ENCODE measurements around the gene SEC31B. TPM values are rescaled to one million over a fixed set of nuclear protein-coding genes. Genes with fewer than 3 reads are reported as not detected.

The SEC31B gene
- total and polyA plus RNA-seq, 2 donors, result 10.5 to 70.7 TPM

GRCh38 chr10:100535338-100535714, 15.7 kb upstream of the SEC31B start:
- Histone ChIP-seq H3K4me1 (ENCODE audit: control insufficient read depth in 2 of 2, insufficient read depth in 2 of 2, low read length in 2 of 2) (peaks cover 23 to 26% of the 10 kb centered on the region in 2 donors), H3K4me3 (ENCODE audit: low read length in 2 of 2) (peak overlapping the region; percentile 76 to 81), H3K27me3 (ENCODE audit: control insufficient read depth in 2 of 2, insufficient read depth in 1 of 2, low read length in 1 of 2) (no peaks in the 10 kb centered on the region), H3K9me3 (ENCODE audit: control insufficient read depth in 2 of 2, insufficient read depth in 1 of 2, low read length in 1 of 2) (no peaks in the 10 kb centered on the region), H3K36me3 (ENCODE audit: control insufficient read depth in 2 of 2, insufficient read depth in 2 of 2, low read length in 1 of 2) (peaks cover 15 to 21% of the 10 kb centered on the region in 2 donors), H3K27ac (ENCODE audit: low read depth in 1 of 2, low read length in 1 of 2) (peak overlapping the region in 1 of 2 donors; percentile 36)
- DNase-seq (ENCODE audit: low read depth in 6 of 9, low spot score in 9 of 9), result no peak
- 49% methylated on average over 4 of the region's 4 CpGs for WGBS

- Histone ChIP-seq H3K27ac (ENCODE audit: low read depth in 1 of 2, low read length in 1 of 2) (no peak overlapping the region), H3K36me3 (ENCODE audit: control insufficient read depth in 2 of 2, insufficient read depth in 2 of 2, low read length in 1 of 2) (peaks cover 11 to 15% of the 10 kb centered on the region in 2 donors), H3K9me3 (ENCODE audit: control insufficient read depth in 2 of 2, insufficient read depth in 1 of 2, low read length in 1 of 2) (no peaks in the 10 kb centered on the region), H3K4me1 (ENCODE audit: control insufficient read depth in 2 of 2, insufficient read depth in 2 of 2, low read length in 2 of 2) (peaks cover 29 to 31% of the 10 kb centered on the region in 2 donors), H3K4me3 (ENCODE audit: low read length in 2 of 2) (no peak overlapping the region), H3K27me3 (ENCODE audit: control insufficient read depth in 2 of 2, insufficient read depth in 1 of 2, low read length in 1 of 2) (no peaks in the 10 kb centered on the region)
- DNase-seq (ENCODE audit: low read depth in 6 of 9, low spot score in 9 of 9), result peak in 1 of 9 donors; percentile 30
- 29% methylated on average over 2 of the region's 2 CpGs for WGBS
Measured at GRCh38 chr10:100534726-100535125, 15.1 kb upstream of the SEC31B start.

GRCh38 chr10:100531761-100532160, 12.1 kb upstream of the SEC31B start:
- Histone ChIP-seq H3K9me3 (ENCODE audit: control insufficient read depth in 2 of 2, insufficient read depth in 1 of 2, low read length in 1 of 2) (no peaks in the 10 kb centered on the region), H3K27me3 (ENCODE audit: control insufficient read depth in 2 of 2, insufficient read depth in 1 of 2, low read length in 1 of 2) (no peaks in the 10 kb centered on the region), H3K4me1 (ENCODE audit: control insufficient read depth in 2 of 2, insufficient read depth in 2 of 2, low read length in 2 of 2) (peaks cover 29 to 32% of the 10 kb centered on the region in 2 donors), H3K27ac (ENCODE audit: low read depth in 1 of 2, low read length in 1 of 2) (no peak overlapping the region), H3K36me3 (ENCODE audit: control insufficient read depth in 2 of 2, insufficient read depth in 2 of 2, low read length in 1 of 2) (peaks cover 3 to 6% of the 10 kb centered on the region in 2 donors), H3K4me3 (ENCODE audit: low read length in 2 of 2) (no peak overlapping the region)
- DNase-seq (ENCODE audit: low read depth in 6 of 9, low spot score in 9 of 9), result no peak

GRCh38 chr10:100529475-100530298, 10.0 kb upstream of the SEC31B start, which contains the start of gene NDUFB8:
Gene NDUFB8 (minus strand): TSS chr10:100529871. CDS start chr10:100529851, 20 bp downstream.
- peak within 1 kb of the TSS; percentile 55 to 70 for H3K27ac ChIP-seq (ENCODE audit: low read depth in 1 of 2, low read length in 1 of 2)
- H3K4me3 ChIP-seq (ENCODE audit: low read length in 2 of 2), result peak within 1 kb of the TSS; percentile 67 to 85
- WGBS, result 2% methylated on average over 43 of the region's 43 CpGs
- no peaks in the 10 kb centered on the region for H3K9me3 ChIP-seq (ENCODE audit: control insufficient read depth in 2 of 2, insufficient read depth in 1 of 2, low read length in 1 of 2)
- H3K27me3 ChIP-seq (ENCODE audit: control insufficient read depth in 2 of 2, insufficient read depth in 1 of 2, low read length in 1 of 2), result no peaks in the 10 kb centered on the region
- peaks cover 19 to 23% of the 10 kb centered on the region in 2 donors for H3K36me3 ChIP-seq (ENCODE audit: control insufficient read depth in 2 of 2, insufficient read depth in 2 of 2, low read length in 1 of 2)
- peaks cover 13 to 16% of the 10 kb centered on the region in 2 donors for H3K4me1 ChIP-seq (ENCODE audit: control insufficient read depth in 2 of 2, insufficient read depth in 2 of 2, low read length in 2 of 2)
- DNase-seq (ENCODE audit: low read depth in 6 of 9, low spot score in 9 of 9), result peak in 8 of 9 donors; percentile 72 to 94 (median 84)

GRCh38 chr10:100528921-100529474, 9.3 kb upstream of the SEC31B start:
- DNase-seq (ENCODE audit: low read depth in 6 of 9, low spot score in 9 of 9), result no peak
- H3K27ac ChIP-seq (ENCODE audit: low read depth in 1 of 2, low read length in 1 of 2), result peak overlapping the region in 1 of 2 donors; percentile 70

GRCh38 chr10:100528123-100528886, 8.6 kb upstream of the SEC31B start:
- DNase-seq (ENCODE audit: low read depth in 6 of 9, low spot score in 9 of 9), result no peak
- Histone ChIP-seq H3K4me1 (ENCODE audit: control insufficient read depth in 2 of 2, insufficient read depth in 2 of 2, low read length in 2 of 2) (peaks cover 11 to 13% of the 10 kb centered on the region in 2 donors), H3K27me3 (ENCODE audit: control insufficient read depth in 2 of 2, insufficient read depth in 1 of 2, low read length in 1 of 2) (no peaks in the 10 kb centered on the region), H3K9me3 (ENCODE audit: control insufficient read depth in 2 of 2, insufficient read depth in 1 of 2, low read length in 1 of 2) (no peaks in the 10 kb centered on the region), H3K36me3 (ENCODE audit: control insufficient read depth in 2 of 2, insufficient read depth in 2 of 2, low read length in 1 of 2) (peaks cover 31 to 37% of the 10 kb centered on the region in 2 donors), H3K27ac (ENCODE audit: low read depth in 1 of 2, low read length in 1 of 2) (no peak overlapping the region), H3K4me3 (ENCODE audit: low read length in 2 of 2) (peak overlapping the region; percentile 67 to 85)
- 79% methylated on average over 7 of the region's 7 CpGs for WGBS

More at GRCh38 chr10:100528921-100529474, 9.3 kb upstream of the SEC31B start:
- peaks cover 11 to 13% of the 10 kb centered on the region in 2 donors for H3K4me1 ChIP-seq (ENCODE audit: control insufficient read depth in 2 of 2, insufficient read depth in 2 of 2, low read length in 2 of 2)
- no peaks in the 10 kb centered on the region for H3K9me3 ChIP-seq (ENCODE audit: control insufficient read depth in 2 of 2, insufficient read depth in 1 of 2, low read length in 1 of 2)
- H3K36me3 ChIP-seq (ENCODE audit: control insufficient read depth in 2 of 2, insufficient read depth in 2 of 2, low read length in 1 of 2), result peaks cover 25 to 30% of the 10 kb centered on the region in 2 donors
- H3K4me3 ChIP-seq (ENCODE audit: low read length in 2 of 2), result peak overlapping the region; percentile 67 to 85
- WGBS, result 2% methylated on average over 18 of the region's 18 CpGs
- no peaks in the 10 kb centered on the region for H3K27me3 ChIP-seq (ENCODE audit: control insufficient read depth in 2 of 2, insufficient read depth in 1 of 2, low read length in 1 of 2)

GRCh38 chr10:100524638-100525037, 5.0 kb upstream of the SEC31B start:
- no peak overlapping the region for H3K27ac ChIP-seq (ENCODE audit: low read depth in 1 of 2, low read length in 1 of 2)
- H3K36me3 ChIP-seq (ENCODE audit: control insufficient read depth in 2 of 2, insufficient read depth in 2 of 2, low read length in 1 of 2), result peaks cover 38 to 42% of the 10 kb centered on the region in 2 donors
- no peak overlapping the region for H3K4me3 ChIP-seq (ENCODE audit: low read length in 2 of 2)
- peaks cover 6 to 7% of the 10 kb centered on the region in 2 donors for H3K4me1 ChIP-seq (ENCODE audit: control insufficient read depth in 2 of 2, insufficient read depth in 2 of 2, low read length in 2 of 2)
- no peaks in the 10 kb centered on the region for H3K9me3 ChIP-seq (ENCODE audit: control insufficient read depth in 2 of 2, insufficient read depth in 1 of 2, low read length in 1 of 2)
- H3K27me3 ChIP-seq (ENCODE audit: control insufficient read depth in 2 of 2, insufficient read depth in 1 of 2, low read length in 1 of 2), result peaks cover 0 to 12% of the 10 kb centered on the region in 2 donors
- 95% methylated on average over 2 of the region's 2 CpGs for WGBS
- DNase-seq (ENCODE audit: low read depth in 6 of 9, low spot score in 9 of 9), result no peak

GRCh38 chr10:100524206-100524605, 4.5 kb upstream of the SEC31B start:
- Histone ChIP-seq H3K9me3 (ENCODE audit: control insufficient read depth in 2 of 2, insufficient read depth in 1 of 2, low read length in 1 of 2) (no peaks in the 10 kb centered on the region), H3K27me3 (ENCODE audit: control insufficient read depth in 2 of 2, insufficient read depth in 1 of 2, low read length in 1 of 2) (peaks cover 2 to 16% of the 10 kb centered on the region in 2 donors), H3K4me1 (ENCODE audit: control insufficient read depth in 2 of 2, insufficient read depth in 2 of 2, low read length in 2 of 2) (peaks cover 6 to 12% of the 10 kb centered on the region in 2 donors), H3K27ac (ENCODE audit: low read depth in 1 of 2, low read length in 1 of 2) (no peak overlapping the region), H3K4me3 (ENCODE audit: low read length in 2 of 2) (no peak overlapping the region), H3K36me3 (ENCODE audit: control insufficient read depth in 2 of 2, insufficient read depth in 2 of 2, low read length in 1 of 2) (peaks cover 38 to 42% of the 10 kb centered on the region in 2 donors)
- 97% methylated on average over 6 of the region's 6 CpGs for WGBS
- DNase-seq (ENCODE audit: low read depth in 6 of 9, low spot score in 9 of 9), result no peak
